AG09309 (cell line): ENCODE results near the gene SFXN4.
A peak's percentile ranks its signal among the peaks of the same experiment; 100 is the strongest.

ENCODE experiments used
- DNase-seq: peaks from one replicate; pipeline ENCODE4 v3.0.0-alpha.2; 2010; ENCODE audit warnings: low read depth
- H3K4me3 ChIP-seq: 2 replicates; pipeline ENCODE4 v1.5.1; 2011; ENCODE audit warnings: mild to moderate bottlenecking, low read depth, low read length, moderate library complexity; ENCODE audit not compliant: control insufficient read depth
- TF ChIP-seq, protein P1 (sequence below): IDR thresholded peaks from 2 replicates; pipeline ENCODE4 v1.5.1; 2011; ENCODE audit warnings: mild to moderate bottlenecking, low read depth, low read length, inconsistent platforms; ENCODE audit not compliant: insufficient read depth, control insufficient read depth; ENCODE audit errors: missing control alignments

The SFXN4 gene

GRCh38 chr10:119176166-119176565 is 10.7 kb upstream of the SFXN4 start:
- H3K4me3 ChIP-seq: no peak overlapping the region
- TF ChIP-seq, protein P1, sequence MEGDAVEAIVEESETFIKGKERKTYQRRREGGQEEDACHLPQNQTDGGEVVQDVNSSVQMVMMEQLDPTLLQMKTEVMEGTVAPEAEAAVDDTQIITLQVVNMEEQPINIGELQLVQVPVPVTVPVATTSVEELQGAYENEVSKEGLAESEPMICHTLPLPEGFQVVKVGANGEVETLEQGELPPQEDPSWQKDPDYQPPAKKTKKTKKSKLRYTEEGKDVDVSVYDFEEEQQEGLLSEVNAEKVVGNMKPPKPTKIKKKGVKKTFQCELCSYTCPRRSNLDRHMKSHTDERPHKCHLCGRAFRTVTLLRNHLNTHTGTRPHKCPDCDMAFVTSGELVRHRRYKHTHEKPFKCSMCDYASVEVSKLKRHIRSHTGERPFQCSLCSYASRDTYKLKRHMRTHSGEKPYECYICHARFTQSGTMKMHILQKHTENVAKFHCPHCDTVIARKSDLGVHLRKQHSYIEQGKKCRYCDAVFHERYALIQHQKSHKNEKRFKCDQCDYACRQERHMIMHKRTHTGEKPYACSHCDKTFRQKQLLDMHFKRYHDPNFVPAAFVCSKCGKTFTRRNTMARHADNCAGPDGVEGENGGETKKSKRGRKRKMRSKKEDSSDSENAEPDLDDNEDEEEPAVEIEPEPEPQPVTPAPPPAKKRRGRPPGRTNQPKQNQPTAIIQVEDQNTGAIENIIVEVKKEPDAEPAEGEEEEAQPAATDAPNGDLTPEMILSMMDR: no peak
- no peak for DNase-seq

DNA sequence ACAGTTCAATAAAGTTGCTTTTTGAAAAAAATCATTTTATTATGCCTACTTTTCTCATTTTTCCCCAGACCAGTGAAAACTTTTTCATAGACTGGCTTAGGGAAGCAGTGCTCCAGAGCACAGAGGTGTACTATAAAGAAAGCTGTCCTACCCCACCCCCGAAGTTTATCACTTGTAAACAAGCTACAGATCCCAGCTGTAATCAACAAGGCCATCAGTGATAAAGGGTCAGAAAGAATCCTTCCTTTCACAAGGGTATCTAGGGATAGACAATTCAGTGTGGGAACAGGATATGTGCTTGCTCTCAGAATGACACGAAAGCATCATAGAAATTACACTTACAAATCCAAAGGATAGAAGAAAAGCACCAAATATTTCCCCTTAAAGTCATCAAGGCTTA is 8.6 kb upstream of the SFXN4 start:
- TF ChIP-seq, protein P1: no peak
- no peak overlapping the region for H3K4me3 ChIP-seq
- no peak for DNase-seq

GRCh38 chr10:119167041-119167440 is 1.5 kb upstream of the SFXN4 start:
- H3K4me3 ChIP-seq: no peak overlapping the region
- DNase-seq: no peak
- TF ChIP-seq, protein P1: no peak

- TF ChIP-seq, protein P1: no peak
- H3K4me3 ChIP-seq: no peak overlapping the region
- no peak for DNase-seq
These were observed 1.1 kb upstream of the SFXN4 start for GRCh38 chr10:119166564-119166963.

GRCh38 chr10:119166118-119166500 is 595 bp upstream of the SFXN4 start:
- DNase-seq: no peak
- H3K4me3 ChIP-seq: peak overlapping the region; percentile 82
- TF ChIP-seq, protein P1: no peak

- H3K4me3 ChIP-seq: no peak overlapping the region
- TF ChIP-seq, protein P1: no peak
- no peak for DNase-seq
These were observed 2.9 kb downstream of the SFXN4 start for GRCh38 chr10:119162452-119163092.
